Measurements from ENCODE around the gene ZNF789. TPM values are rescaled to one million over a fixed set of nuclear protein-coding genes. Genes with fewer than 3 reads are reported as not detected.

The ZNF789 gene
- total and polyA plus RNA-seq, 2 of the 4 experiments (the other 2 are of a cell fraction): 4.8 to 8.9 TPM

- in situ Hi-C loops (cut with MboI; ENCODE audit: low sequenced_read_pairs): no loop called here
- Histone ChIP-seq H4K5ac (ENCODE audit: low read depth, low read length) (no peak overlapping the region), H2BK15ac (ENCODE audit: low read depth, low read length) (no peak overlapping the region), H3K9me3 (ENCODE audit: control insufficient read depth, insufficient read depth, low read length) (no peaks in the 10 kb centered on the region), H3K9me1 (ENCODE audit: insufficient read depth, low read length) (no peaks in the 10 kb centered on the region), H3K14ac (replicated peaks; ENCODE audit: low read depth, low read length) (no peak overlapping the region), H3K18ac (ENCODE audit: low read depth, low read length) (no peak overlapping the region), H2BK20ac (ENCODE audit: low read depth, low read length) (no peak overlapping the region), H2BK120ac (ENCODE audit: low read depth, low read length) (no peak overlapping the region), H2AK9ac (replicated peaks; ENCODE audit: low read depth, low read length, poor library complexity) (no peak overlapping the region), H3K4ac (ENCODE audit: low read depth, low read length) (no peak overlapping the region), H3K36me3 (ENCODE audit: control insufficient read depth, insufficient read depth, low read length) (peaks cover 78% of the 10 kb centered on the region), H4K8ac (ENCODE audit: low read depth in 2 of 2, low read length in 2 of 2) (no peak overlapping the region), H3K56ac (ENCODE audit: extremely low read depth, insufficient read depth, low read length) (no peak overlapping the region), H2AFZ (replicated peaks; ENCODE audit: low read length, poor library complexity) (no peak overlapping the region), H3K27ac (ENCODE audit: insufficient read depth, low read length) (no peak overlapping the region), H3K9ac (ENCODE audit: low read depth, low read length) (no peak overlapping the region), H2AK5ac (ENCODE audit: low read depth, low read length) (no peak overlapping the region), H3K4me1 (ENCODE audit: control insufficient read depth, insufficient read depth, low read length) (no peaks in the 10 kb centered on the region), H3K27me3 (ENCODE audit: control insufficient read depth, insufficient read depth, low read length) (no peaks in the 10 kb centered on the region), H3K23ac (ENCODE audit: low read depth, low read length) (no peak overlapping the region), H3K4me2 (ENCODE audit: low read depth, low read length) (no peak overlapping the region), H3K79me1 (ENCODE audit: low read depth in 1 of 2, low read length in 2 of 2) (peaks cover 23 to 48% of the 10 kb centered on the region in 2 experiments), H4K91ac (ENCODE audit: insufficient read depth, low read depth, low read length) (no peak overlapping the region), H2BK5ac (ENCODE audit: low read depth, low read length, poor library complexity, severe bottlenecking) (no peak overlapping the region), H3K4me3 (ENCODE audit: insufficient read depth, low read depth, low read length) (no peak overlapping the region), H4K20me1 (ENCODE audit: insufficient read depth, low read length) (peaks cover 27% of the 10 kb centered on the region)
- intact Hi-C loops (cut with micrococcal nuclease): no loop called here
- ChIA-PET CTCF (no interaction called here), POLR2A (ENCODE audit: unreplicated experiment) (no interaction called here)
- 100% methylated on average over 1 of the region's 5 CpGs; no CpG with 5 or more reads in 1 of the 2 experiments for WGBS, 2 experiments (ENCODE audit: extremely low coverage in 2 of 2, insufficient read length in 1 of 2)
- dilution Hi-C loops (cut with HindIII; ENCODE audit: low sequenced_read_pairs, unreplicated experiment): no loop called here
- TF ChIP-seq RFX5 (IDR thresholded peaks at IDR 0.05; ENCODE audit: low read depth, low read length): no peak
- no peak for TF ChIP-seq CHD1 (IDR thresholded peaks at IDR 0.05; ENCODE audit: low read depth, low read length)
- no peak for TF ChIP-seq POLR2A (IDR thresholded peaks at IDR 0.05; ENCODE audit: low read depth, low read length)
- TF ChIP-seq, protein P1, sequence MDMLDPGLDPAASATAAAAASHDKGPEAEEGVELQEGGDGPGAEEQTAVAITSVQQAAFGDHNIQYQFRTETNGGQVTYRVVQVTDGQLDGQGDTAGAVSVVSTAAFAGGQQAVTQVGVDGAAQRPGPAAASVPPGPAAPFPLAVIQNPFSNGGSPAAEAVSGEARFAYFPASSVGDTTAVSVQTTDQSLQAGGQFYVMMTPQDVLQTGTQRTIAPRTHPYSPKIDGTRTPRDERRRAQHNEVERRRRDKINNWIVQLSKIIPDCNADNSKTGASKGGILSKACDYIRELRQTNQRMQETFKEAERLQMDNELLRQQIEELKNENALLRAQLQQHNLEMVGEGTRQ (IDR thresholded peaks at IDR 0.05; ENCODE audit: low read depth, low read length): no peak
- BruUV-seq (replicated peaks): no TSS peak
- ATAC-seq (ENCODE audit: low read depth) (no peak), DNase-seq (no peak)
These were observed 23.4 kb upstream of the ZNF789 start for GRCh38 chr7:99449326-99449725.
